HCT116 (cell line): Measurements from ENCODE around the gene CALML6. TPM values are rescaled to one million over a fixed set of nuclear protein-coding genes. Genes with fewer than 3 reads are reported as not detected.

Source experiments
- ATAC-seq: fragments of 200-7000 bp; cut with Tn5 transposase; 2 replicates; pipeline ENCODE4 v1.9.1; 2020; ENCODE audit warnings: mild to moderate bottlenecking, moderate library complexity
- BruUV-seq: library from RNA; stranded (reverse); fragments of 400-500 nt; replicated peaks from 2 replicates; lab custom pipeline; 2021; lab: Mats Ljungman, UMichigan
- CTCF ChIA-PET: fragments of 300-600 bp; sonication (Branson Sonifier 250); formaldehyde crosslinking; loops from one replicate; lab custom pipeline; 2021; ENCODE audit warnings: antibody characterized with exemption; lab: Charles Lee
- POLR2A ChIA-PET: fragments of 300-600, 350-600 bp; sonication (Branson Sonifier 250); formaldehyde crosslinking; loops from one replicate; lab custom pipeline; 2021; ENCODE audit warnings: antibody characterized with exemption; lab: Charles Lee
- RAD21 ChIA-PET, 2 experiments: fragments of 300-600 bp; sonication (Branson Sonifier 250); formaldehyde crosslinking; loops; one replicate each; lab custom pipeline; 2023; ENCODE audit warnings: low total read pairs in 2 of 2; ENCODE audit not compliant: uncharacterized antibody in 2 of 2, unreplicated experiment in 2 of 2, low non-redundant PET in 1 of 2; lab: Charles Lee
- DNase-seq: peaks from one replicate; pipeline ENCODE4 v3.0.0-alpha.2; 2010; ENCODE audit warnings: low read depth, low spot score
- H2AFZ ChIP-seq: fragments of 200-600 bp; shearing (Covaris generic), sonication (generic); 2 replicates; pipeline ENCODE4 v1.6.1; 2017; ENCODE audit warnings: low read depth, mixed run types, mixed read lengths, antibody characterized with exemption, low read length; ENCODE audit not compliant: poor library complexity, severe bottlenecking
- H3K27ac ChIP-seq: 2 replicates; pipeline ENCODE4 v1.5.1; 2012; ENCODE audit warnings: low read depth, low read length
- H3K27me3 ChIP-seq: fragments of 200-600 bp; sonication (generic); 2 replicates; pipeline ENCODE4 v1.6.1; 2016; ENCODE audit warnings: mixed run types, low read length, mixed read lengths; ENCODE audit not compliant: insufficient read depth
- H3K36me3 ChIP-seq, 2 experiments: fragments of 200-500 bp in 1 of 2; fragments of 200-600 bp in 1 of 2; sonication (Bioruptor generic) in 1 of 2; sonication (generic) in 1 of 2; 2 replicates each; pipeline versions ENCODE4 v1.5.1 to v1.6.1; 2014 to 2016; ENCODE audit warnings: low read length in 2 of 2, inconsistent platforms in 1 of 2, mixed read lengths in 1 of 2, mixed run types in 1 of 2; ENCODE audit not compliant: insufficient read depth in 2 of 2, control insufficient read depth in 1 of 2
- H3K4me1 ChIP-seq, 2 experiments: fragments of 200-600 bp in 1 of 2; sonication (generic) in 1 of 2; 2 replicates each; pipeline versions ENCODE4 v1.5.1 to v1.6.1; 2012 to 2017; ENCODE audit warnings: low read length in 2 of 2, inconsistent platforms in 1 of 2, mild to moderate bottlenecking in 1 of 2, mixed read lengths in 1 of 2, mixed run types in 1 of 2, moderate library complexity in 1 of 2; ENCODE audit not compliant: insufficient read depth in 2 of 2, control insufficient read depth in 1 of 2
- H3K4me2 ChIP-seq: fragments of 200-600 bp; sonication (generic); 2 replicates; pipeline ENCODE4 v1.6.1; 2017; ENCODE audit warnings: mixed run types, low read length, mixed read lengths
- H3K4me3 ChIP-seq, 2 experiments: fragments of 200-600 bp in 1 of 2; sonication (generic) in 1 of 2; replicated peaks in 1 of 2; 2 replicates each; pipeline ENCODE4 v1.5.1; 2011 to 2016; ENCODE audit warnings: low read length in 2 of 2, control low read depth in 1 of 2, low read depth in 1 of 2, mild to moderate bottlenecking in 1 of 2, mixed read lengths in 1 of 2, mixed run types in 1 of 2
- H3K79me2 ChIP-seq: fragments of 200-600 bp; sonication (generic); 2 replicates; pipeline ENCODE4 v1.6.1; 2017; ENCODE audit warnings: mild to moderate bottlenecking, mixed run types, low read length, moderate library complexity, mixed read lengths; ENCODE audit not compliant: insufficient read depth
- H3K9ac ChIP-seq: fragments of 200-600 bp; sonication (generic); 2 replicates; pipeline ENCODE4 v1.6.1; 2016; ENCODE audit warnings: low read length, mixed read lengths
- H3K9me2 ChIP-seq: fragments of 200-600 bp; sonication (generic), shearing (Covaris generic); 2 replicates; pipeline ENCODE4 v1.6.1; 2017; ENCODE audit warnings: mixed run types, mild to moderate bottlenecking, moderate library complexity; ENCODE audit not compliant: insufficient read depth
- H3K9me3 ChIP-seq, 2 experiments: fragments of 200-500 bp in 1 of 2; fragments of 200-600 bp in 1 of 2; sonication (Bioruptor generic) in 1 of 2; sonication (generic) in 1 of 2; 2 replicates each; pipeline ENCODE4 v1.6.1; 2014 to 2017; ENCODE audit warnings: low read length in 2 of 2, mixed read lengths in 2 of 2, inconsistent platforms in 1 of 2, low read depth in 1 of 2, mild to moderate bottlenecking in 1 of 2, mixed run types in 1 of 2, moderate library complexity in 1 of 2; ENCODE audit not compliant: control insufficient read depth in 1 of 2, insufficient read depth in 1 of 2
- H4K20me1 ChIP-seq: fragments of 200-600 bp; sonication (generic), shearing (Covaris generic); 2 replicates; pipeline ENCODE4 v1.6.1; 2017; ENCODE audit warnings: mixed run types, mild to moderate bottlenecking, moderate library complexity; ENCODE audit not compliant: insufficient read depth
- CBX3 ChIP-seq: IDR thresholded peaks from 2 replicates; pipeline ENCODE4 v1.6.1; 2012; ENCODE audit warnings: low read depth
- CEBPB ChIP-seq: IDR thresholded peaks from 2 replicates; pipeline ENCODE4 v1.6.1; 2012; ENCODE audit warnings: low read depth
- EGR1 ChIP-seq: IDR thresholded peaks from 2 replicates; pipeline ENCODE4 v1.6.1; 2012; ENCODE audit warnings: low read depth
- ELF1 ChIP-seq: IDR thresholded peaks from 2 replicates; pipeline ENCODE4 v1.6.1; 2012; ENCODE audit warnings: low read depth, borderline replicate concordance
- REST ChIP-seq: IDR thresholded peaks from 2 replicates; pipeline ENCODE4 v1.6.1; 2012; ENCODE audit warnings: low read depth
- SIN3A ChIP-seq: IDR thresholded peaks from 2 replicates; pipeline ENCODE4 v1.6.1; 2012; ENCODE audit warnings: low read depth
- SP1 ChIP-seq: IDR thresholded peaks from 2 replicates; pipeline ENCODE4 v1.6.1; 2012; ENCODE audit warnings: low read depth
- TCF7L2 ChIP-seq: IDR thresholded peaks from 2 replicates; pipeline ENCODE4 v1.7.0; 2011; ENCODE audit warnings: borderline replicate concordance, inconsistent platforms; ENCODE audit not compliant: insufficient read depth, insufficient read length; ENCODE audit errors: extremely low read depth
- ZBTB33 ChIP-seq: IDR thresholded peaks from 2 replicates; pipeline ENCODE4 v1.6.1; 2011; ENCODE audit warnings: mild to moderate bottlenecking, low read length, moderate library complexity; ENCODE audit not compliant: insufficient replicate concordance; ENCODE audit errors: extremely low read depth
- ZFX ChIP-seq: fragments of 450-650 bp; IDR thresholded peaks from 2 replicates; pipeline ENCODE4 v1.6.1; 2017
- intact Hi-C: fragments of 100-400 bp; cut with micrococcal nuclease; formaldehyde crosslinking; loops from 2 replicates; pipeline ENCODE4 v1.10.0; 2022
- total RNA-seq: library from RNA; stranded (reverse); gene quantifications from one replicate; pipeline ENCODE4 v1.2.1, GENCODE V29; 2021; ENCODE audit not compliant: unreplicated experiment

Gene CALML6
- total RNA-seq, 1 experiment from 2014 or later, result 2.3 TPM

GRCh38 chr1:1872329-1872994 lies 42.6 kb upstream of the CALML6 start:
- no TSS peak for BruUV-seq
- Histone ChIP-seq H3K36me3 (peaks cover 2 to 34% of the 10 kb centered on the region in 2 experiments; a peak in 2 of 4 replicates), H3K27ac (no peak overlapping the region)
- TF ChIP-seq ELF1 (no peak), ZBTB33 (no peak), SIN3A (no peak), CEBPB (no peak), EGR1 (no peak)
- TF ChIP-seq, all 23 proteins: peak for 0
- Histone ChIP-seq H3K9me3 (no peaks in the 10 kb centered on the region), H3K4me2 (no peak overlapping the region), H3K9me2 (no peaks in the 10 kb centered on the region), H3K79me2 (peaks cover 99% of the 10 kb centered on the region), H3K9ac (no peak overlapping the region), H3K4me3 (no peak overlapping the region), H2AFZ (no peak overlapping the region), H4K20me1 (peaks cover 24% of the 10 kb centered on the region; the same call in 1 of the 2 replicates), H3K27me3 (no peaks in the 10 kb centered on the region), H3K4me1 (peaks cover 0 to 5% of the 10 kb centered on the region in 2 experiments; a peak in 2 of 4 replicates)
- ATAC-seq, result no peak
- CTCF ChIA-PET, result interaction anchor here (1.0 kb wide), 1 partner anchor 34 kb away, joined by 3 read pairs; no protein-coding TSS in a partner anchor
- POLR2A ChIA-PET, result no interaction called here
- no peak for DNase-seq
- intact Hi-C loops, result no loop called here
- RAD21 ChIA-PET, result no interaction called here

GRCh38 chr1:1873186-1873585 lies 41.9 kb upstream of the CALML6 start:
- no peak overlapping the region for H3K27ac ChIP-seq
- H2AFZ ChIP-seq, result no peak overlapping the region
- H3K79me2 ChIP-seq, result peaks cover 99% of the 10 kb centered on the region
- ATAC-seq, result no peak
- no peak overlapping the region for H3K4me3 ChIP-seq
- peaks cover 2 to 34% of the 10 kb centered on the region in 2 experiments; a peak in 2 of 4 replicates for H3K36me3 ChIP-seq
- H3K9me2 ChIP-seq, result no peaks in the 10 kb centered on the region
- H3K9me3 ChIP-seq, result no peaks in the 10 kb centered on the region
- H4K20me1 ChIP-seq, result peaks cover 18% of the 10 kb centered on the region; the same call in 1 of the 2 replicates
- BruUV-seq, result no TSS peak
- peaks cover 0 to 5% of the 10 kb centered on the region in 2 experiments; a peak in 2 of 4 replicates for H3K4me1 ChIP-seq
- H3K9ac ChIP-seq, result no peak overlapping the region
- H3K4me2 ChIP-seq, result no peak overlapping the region
- intact Hi-C loops, result no loop called here
- no peaks in the 10 kb centered on the region for H3K27me3 ChIP-seq
- ChIA-PET CTCF (no interaction called here), RAD21 (no interaction called here), POLR2A (no interaction called here)
- DNase-seq, result no peak
- TF ChIP-seq ZBTB33, result no peak
- TF ChIP-seq SP1, result no peak
- TF ChIP-seq CBX3, result no peak
- no peak for TF ChIP-seq TCF7L2
- no peak for TF ChIP-seq ZFX
- TF ChIP-seq SIN3A, result no peak
- TF ChIP-seq ELF1, result no peak
- TF ChIP-seq REST, result no peak
- no peak for TF ChIP-seq CEBPB
- no peak for TF ChIP-seq EGR1
